Measurements from ENCODE around the gene MSRB1. TPM values are rescaled to one million over a fixed set of nuclear protein-coding genes. Genes with fewer than 3 reads are reported as not detected.

The MSRB1 gene
- total and polyA plus RNA-seq, 2 of the 8 experiments (the other 6 are each of a cell fraction or from before 2014, with no cell fraction given), result 28.2 to 51.4 TPM

GRCh38 chr16:1960665-1961630 lies 17.9 kb upstream of the MSRB1 start (continued):
- TF ChIP-seq EGR1 (IDR thresholded peaks at IDR 0.05; ENCODE audit: borderline replicate concordance, low read depth, low read length) (no peak), POLR2A (IDR thresholded peaks at IDR 0.05; ENCODE audit: control extremely low read depth in 1 of 2, low read depth in 2 of 2, low read length in 2 of 2) (peak; percentile 82 to 91), SIRT6 (IDR thresholded peaks at IDR 0.05; ENCODE audit: low read length) (peak; percentile 61), CHD2 (IDR thresholded peaks at IDR 0.05; ENCODE audit: low read length) (no peak; the same call in none of the 2 replicates), POLR2AphosphoS5 (IDR thresholded peaks at IDR 0.05; ENCODE audit: low read depth, low read length) (peak; percentile 94), KDM4A (IDR thresholded peaks at IDR 0.05; ENCODE audit: low read depth, low read length, severe bottlenecking) (peak; percentile 25), SIX5 (IDR thresholded peaks at IDR 0.05; ENCODE audit: low read depth, low read length) (0 out of 2 replicates have a peak, but pooled peaks have one; percentile 5), RBBP5 (IDR thresholded peaks at IDR 0.05; ENCODE audit: borderline replicate concordance, low read depth, low read length) (no peak)

Data from H1 (cell line).